ENCODE results near the gene DPYSL5.

DPYSL5 gene

DNA sequence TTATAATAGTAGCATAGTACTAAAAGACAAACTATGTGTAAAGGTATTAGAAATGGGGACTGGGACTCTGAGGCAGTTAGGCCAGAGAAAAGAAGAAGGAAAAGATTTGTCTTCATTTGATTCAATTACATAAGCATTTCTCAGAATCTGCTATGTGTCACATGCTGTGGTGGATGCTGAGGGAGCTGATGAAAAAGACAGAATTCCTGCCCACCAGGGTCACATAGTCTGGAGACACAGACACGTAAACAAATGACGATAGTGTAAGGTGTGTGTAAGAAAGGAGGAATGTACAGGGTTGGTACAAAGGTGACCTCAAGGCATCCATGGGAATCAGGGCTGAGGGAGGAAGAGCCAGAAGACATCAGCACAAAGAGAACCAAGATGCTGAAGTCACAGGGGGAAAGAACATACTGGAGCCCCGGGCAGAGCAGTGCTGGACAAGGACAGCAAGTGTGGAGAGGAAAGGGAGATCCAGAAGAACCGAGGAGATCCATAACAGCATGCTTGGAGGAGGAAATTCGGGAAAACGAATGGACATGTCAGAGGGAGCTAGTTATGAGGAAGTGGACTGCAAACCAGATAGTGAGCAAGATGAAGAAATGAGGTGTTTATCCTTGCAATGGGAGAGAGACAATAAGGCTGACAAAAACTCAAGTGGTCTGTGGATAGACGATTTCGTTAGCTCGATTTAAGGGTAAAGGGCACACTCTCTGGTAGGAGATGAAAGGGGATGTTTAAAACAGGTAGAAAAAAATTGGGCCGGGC is 121.3 kb downstream of the DPYSL5 start:
- DNase-seq = no peak

- peak; percentile 79 for DNase-seq
These were observed 122.5 kb downstream of the DPYSL5 start, which contains the start of gene MAPRE3 for GRCh38 chr2:26970244-26970927. TSS of gene MAPRE3 (plus strand) at chr2:26970637. CDS start at chr2:27022219, 51,582 bp downstream.

- no peak for DNase-seq
These were observed 123.1 kb downstream of the DPYSL5 start for GRCh38 chr2:26970928-26971627.

GRCh38 chr2:26971911-26972786 is 124.2 kb downstream of the DPYSL5 start:
- DNase-seq = no peak

GRCh38 chr2:26974352-26974751 is 126.4 kb downstream of the DPYSL5 start:
- DNase-seq = no peak

- DNase-seq = no peak
These were observed 127.2 kb downstream of the DPYSL5 start for GRCh38 chr2:26975102-26975501.

- no peak for DNase-seq
These were observed 127.7 kb downstream of the DPYSL5 start for GRCh38 chr2:26975656-26976055.

DNA sequence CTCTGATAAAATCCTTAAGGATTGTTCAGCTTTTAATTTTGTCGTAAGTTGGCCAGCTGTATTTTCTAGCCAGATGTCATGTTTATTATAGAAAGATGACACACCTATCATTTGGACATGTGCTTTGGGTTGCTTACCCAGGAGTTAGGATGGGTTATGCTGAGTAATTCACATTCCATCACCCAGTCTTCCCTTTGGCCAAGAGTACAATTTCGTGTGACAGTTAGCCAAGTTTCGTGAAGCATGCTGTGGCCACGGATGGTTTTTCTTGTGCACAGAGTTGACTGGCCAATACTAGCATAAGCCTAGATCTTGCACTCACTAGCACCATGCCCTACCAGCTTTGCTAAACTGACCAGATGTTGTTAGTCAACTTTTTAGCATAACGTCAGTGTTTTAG is 128.3 kb downstream of the DPYSL5 start:
- DNase-seq = no peak

DNA sequence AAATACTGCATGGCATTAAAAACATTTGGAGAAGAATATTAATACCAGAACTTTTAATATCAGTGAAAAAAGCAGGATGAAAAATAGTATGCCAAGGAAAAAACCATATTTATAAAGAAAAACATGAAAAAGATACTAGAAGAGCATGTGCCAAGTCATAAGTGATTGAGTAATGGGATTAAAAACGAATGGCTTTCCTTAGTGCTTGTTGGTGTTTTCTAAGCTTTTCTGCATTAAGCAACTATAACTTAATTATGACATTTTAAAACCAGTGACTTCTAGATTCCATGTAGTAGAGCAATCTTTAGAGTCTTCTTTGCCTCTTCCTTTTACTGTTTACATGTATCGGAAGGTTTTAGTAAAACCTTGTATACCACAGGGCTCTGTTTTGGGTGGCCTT is 129.1 kb downstream of the DPYSL5 start:
- no peak for DNase-seq

- no peak for DNase-seq
These were observed 130.2 kb downstream of the DPYSL5 start for GRCh38 chr2:26978061-26978596.

DNA sequence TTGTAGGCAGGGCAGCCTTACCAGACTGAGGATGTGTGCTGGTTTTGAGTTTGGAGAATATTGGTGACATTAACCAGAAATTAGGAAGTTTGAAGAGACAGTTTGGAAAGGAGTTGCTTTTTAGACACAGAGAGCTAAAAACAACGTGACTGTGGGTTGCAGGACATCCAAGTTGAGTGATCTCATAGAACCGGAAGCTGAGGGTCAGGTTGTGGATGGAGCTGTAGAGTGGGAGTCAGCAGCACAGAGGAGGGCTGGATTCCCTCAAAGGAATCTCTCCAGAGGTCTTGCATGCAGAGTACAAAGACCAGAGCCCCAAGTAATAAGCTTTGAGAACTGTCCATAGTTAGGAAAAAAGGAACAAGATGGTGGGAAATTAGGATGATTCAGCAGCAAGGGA is 131.8 kb downstream of the DPYSL5 start:
- no peak for DNase-seq

DNA sequence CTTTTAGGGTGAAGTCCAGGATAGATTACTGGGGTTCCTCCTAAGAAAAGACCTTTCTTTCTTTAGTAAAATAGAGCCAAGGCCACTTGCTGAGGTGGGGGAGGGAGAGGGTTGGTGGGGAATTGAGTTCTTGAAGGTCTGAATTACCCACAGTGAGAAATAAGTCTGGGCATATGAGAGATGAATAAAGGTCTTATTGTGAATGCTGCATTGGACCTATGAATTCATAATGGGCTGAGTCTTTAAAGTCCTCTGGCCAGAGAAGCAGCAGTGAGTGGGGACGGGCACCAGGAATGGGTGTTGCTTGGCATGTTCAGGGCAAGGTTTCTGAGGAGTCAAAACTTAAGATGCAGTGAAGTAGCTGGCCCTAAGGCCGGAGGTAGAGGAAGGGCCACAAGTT is 133.0 kb downstream of the DPYSL5 start:
- no peak for DNase-seq

- no peak for DNase-seq
These were observed 134.3 kb downstream of the DPYSL5 start for GRCh38 chr2:26982102-26982742.

GRCh38 chr2:26983746-26984145 is 135.8 kb downstream of the DPYSL5 start:
- no peak for DNase-seq

DNA sequence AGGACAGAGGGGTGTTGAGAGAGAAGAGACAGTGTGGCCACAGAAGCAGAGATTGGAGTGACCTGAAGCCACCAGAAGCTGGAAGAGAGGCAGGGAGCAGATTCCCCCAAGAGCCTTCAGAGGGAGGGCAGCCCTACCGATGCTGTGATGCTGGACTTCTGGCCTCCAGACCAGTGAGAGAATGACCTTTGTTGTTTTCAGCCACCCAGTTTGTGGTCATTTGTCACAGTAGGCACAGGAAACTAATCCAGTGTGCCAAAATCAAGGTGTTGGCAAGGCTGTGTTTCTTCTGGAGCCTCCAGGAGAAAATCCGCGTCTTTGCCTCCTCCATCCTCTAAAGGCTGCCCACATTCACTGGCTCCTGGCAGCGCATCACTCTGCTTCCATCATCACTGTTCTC is 137.9 kb downstream of the DPYSL5 start:
- DNase-seq = no peak

DNA sequence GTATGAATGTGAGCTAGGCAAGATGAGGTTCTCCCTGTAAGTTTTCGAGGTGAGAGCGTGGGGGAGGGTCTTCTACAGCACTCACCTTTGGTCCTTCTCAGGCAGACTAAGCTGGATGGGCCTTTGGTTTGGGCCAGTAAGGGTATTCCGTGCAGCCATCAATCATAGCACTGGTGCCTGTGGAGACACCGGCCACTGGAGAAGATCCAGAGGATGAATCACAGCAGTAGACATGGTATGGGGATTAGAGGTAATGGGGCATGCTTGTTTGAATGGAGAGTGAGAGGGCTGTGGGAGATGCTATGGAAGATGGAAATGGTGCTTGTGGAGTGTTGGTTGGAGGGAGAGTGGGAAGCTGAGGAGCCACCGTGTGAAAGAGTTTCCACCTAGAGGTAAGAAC is 138.6 kb downstream of the DPYSL5 start:
- DNase-seq = no peak

- no peak for DNase-seq
These were observed 140.3 kb downstream of the DPYSL5 start for GRCh38 chr2:26988058-26988860.

GRCh38 chr2:26989156-26989555 is 141.2 kb downstream of the DPYSL5 start:
- DNase-seq = no peak

DNA sequence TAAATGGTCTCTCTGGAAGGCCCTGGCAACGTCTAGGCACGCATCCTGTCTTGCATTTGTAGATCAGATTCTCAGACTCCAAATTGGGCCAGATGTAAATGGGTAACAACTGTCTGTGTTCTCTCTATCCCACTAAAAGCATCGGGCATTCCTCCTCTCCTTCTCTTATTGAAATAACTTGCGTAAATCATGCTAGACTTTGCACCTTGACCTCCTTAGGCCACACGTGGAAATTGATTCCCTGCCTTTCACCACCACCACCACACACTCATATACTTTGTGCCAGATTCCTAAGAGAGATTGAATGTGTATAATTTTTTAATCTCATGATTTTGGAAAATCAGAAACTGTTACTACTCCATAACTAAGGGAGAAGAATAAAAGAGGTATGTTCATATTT is 143.8 kb downstream of the DPYSL5 start:
- DNase-seq = no peak

DNA sequence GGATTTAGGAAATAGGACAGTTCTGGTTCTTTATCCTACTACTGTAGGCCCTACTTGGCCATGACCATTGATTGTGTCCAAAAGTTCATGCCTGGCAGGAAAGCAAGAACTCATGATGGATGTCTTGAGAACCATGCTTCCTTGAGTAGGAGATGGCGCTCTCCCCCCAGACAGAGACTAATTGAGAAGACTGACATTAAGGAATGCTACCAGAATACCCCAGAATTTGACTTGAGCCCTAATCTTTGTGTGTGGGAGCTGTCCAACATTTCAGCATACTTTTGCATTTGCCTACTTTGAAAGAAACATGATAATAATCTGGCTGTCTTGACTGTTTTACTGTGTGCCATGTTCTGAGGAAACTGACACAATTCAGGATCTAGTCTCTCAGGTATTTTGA is 145.8 kb downstream of the DPYSL5 start:
- no peak for DNase-seq

GRCh38 chr2:26994983-26995382 is 147.1 kb downstream of the DPYSL5 start:
- no peak for DNase-seq
